WTC11 (cell line): ENCODE results near the gene AGBL1. TPM values are rescaled to one million over a fixed set of nuclear protein-coding genes. Genes with fewer than 3 reads are reported as not detected.

ENCODE experiments used
- ATAC-seq: fragments of 200-7000 bp; cut with Tn5 transposase; 2 replicates; pipeline ENCODE4 v1.10.0; 2021; ENCODE audit warnings: mild to moderate bottlenecking, moderate library complexity
- CTCF ChIA-PET: fragments of 300-600 bp; sonication (Branson Sonifier 250); formaldehyde crosslinking; loops from one replicate; lab custom pipeline; 2021; ENCODE audit warnings: antibody characterized with exemption; lab: Charles Lee
- POLR2A ChIA-PET: fragments of 350-600 bp; sonication (Branson Sonifier 250); formaldehyde crosslinking; loops from one replicate; lab custom pipeline; 2021; ENCODE audit warnings: antibody characterized with exemption; lab: Charles Lee
- DNase-seq: peaks from one replicate; pipeline ENCODE4 v3.0.0; 2021; ENCODE audit warnings: low spot score
- H3K27ac Mint-ChIP-seq: 2 replicates; pipeline ENCODE4 v1.8.0; 2021; ENCODE audit warnings: mixed read lengths
- H3K27me3 Mint-ChIP-seq: 2 replicates; pipeline ENCODE4 v1.8.0; 2021; ENCODE audit warnings: low read depth, mild to moderate bottlenecking, moderate library complexity, mixed read lengths
- H3K36me3 Mint-ChIP-seq: 2 replicates; pipeline ENCODE4 v1.8.0; 2021; ENCODE audit warnings: mixed read lengths
- H3K4me1 Mint-ChIP-seq: 2 replicates; pipeline ENCODE4 v1.8.0; 2022; ENCODE audit warnings: mixed read lengths
- H3K4me3 Mint-ChIP-seq: 2 replicates; pipeline ENCODE4 v1.8.0; 2021; ENCODE audit warnings: mild to moderate bottlenecking, moderate library complexity, mixed read lengths
- H3K9me3 Mint-ChIP-seq: 2 replicates; pipeline ENCODE4 v1.8.0; 2021; ENCODE audit warnings: mixed read lengths
- ATF1 ChIP-seq: sonication (generic); formaldehyde crosslinking; IDR thresholded peaks from 2 replicates; pipeline ENCODE4 v1.8.1; 2023; ENCODE audit warnings: mild to moderate bottlenecking, moderate library complexity, missing genetic modification reagents
- CBFB ChIP-seq: sonication (generic); formaldehyde crosslinking; IDR thresholded peaks from 2 replicates; pipeline ENCODE4 v1.8.1; 2022; ENCODE audit warnings: mild to moderate bottlenecking, low read depth, missing genetic modification reagents
- CDX4 ChIP-seq: fragments of 250-450 bp; sonication (Bioruptor Pico); IDR thresholded peaks from 2 replicates; pipeline ENCODE4 v1.9.0; 2021; ENCODE audit warnings: moderate library complexity, mild to moderate bottlenecking, inconsistent platforms, borderline replicate concordance
- ELF4 ChIP-seq: sonication (generic); formaldehyde crosslinking; IDR thresholded peaks from 2 replicates; pipeline ENCODE4 v1.8.1; 2022; ENCODE audit warnings: low read depth, mild to moderate bottlenecking, moderate library complexity, missing genetic modification reagents
- EMX1 ChIP-seq: fragments of 250-450 bp; sonication (Bioruptor Pico); IDR thresholded peaks from 2 replicates; pipeline ENCODE4 v1.8.0; 2021; ENCODE audit warnings: mild to moderate bottlenecking
- ETV6 ChIP-seq: sonication (generic); formaldehyde crosslinking; IDR thresholded peaks from 2 replicates; pipeline ENCODE4 v1.8.1; 2022; ENCODE audit warnings: mild to moderate bottlenecking, missing genetic modification reagents
- GRHL2 ChIP-seq: fragments of 250-450 bp; sonication (Bioruptor Pico); IDR thresholded peaks from 2 replicates; pipeline ENCODE4 v1.8.0; 2022; ENCODE audit warnings: mild to moderate bottlenecking, moderate library complexity; ENCODE audit not compliant: insufficient replicate concordance, severe bottlenecking
- GTF2I ChIP-seq: fragments of 250-450 bp; sonication (Bioruptor Pico); conservative IDR thresholded peaks from 2 replicates; pipeline ENCODE4 v1.4.0; 2021; ENCODE audit warnings: mild to moderate bottlenecking
- IRF2 ChIP-seq: sonication (generic); formaldehyde crosslinking; IDR thresholded peaks from 2 replicates; pipeline ENCODE4 v1.8.0; 2022; ENCODE audit warnings: low read depth, missing genetic modification reagents, borderline replicate concordance
- JAZF1 ChIP-seq: fragments of 250-450 bp; sonication (Bioruptor Pico); IDR thresholded peaks from 2 replicates; pipeline ENCODE4 v1.9.0; 2021; ENCODE audit warnings: moderate library complexity, mild to moderate bottlenecking, inconsistent platforms
- MAX ChIP-seq: sonication (generic); formaldehyde crosslinking; IDR thresholded peaks from 2 replicates; pipeline ENCODE4 v1.8.0; 2022; ENCODE audit warnings: mild to moderate bottlenecking, missing genetic modification reagents
- SMAD4 ChIP-seq: sonication (generic); formaldehyde crosslinking; IDR thresholded peaks from 2 replicates; pipeline ENCODE4 v1.8.0; 2022; ENCODE audit warnings: mild to moderate bottlenecking, missing genetic modification reagents
- SOX15 ChIP-seq: fragments of 250-450 bp; sonication (Bioruptor Pico); IDR thresholded peaks from 2 replicates; pipeline ENCODE4 v1.9.0; 2021; ENCODE audit warnings: mild to moderate bottlenecking
- TEAD1 ChIP-seq: sonication (generic); formaldehyde crosslinking; IDR thresholded peaks from 2 replicates; pipeline ENCODE4 v1.8.0; 2022; ENCODE audit warnings: mild to moderate bottlenecking, missing genetic modification reagents
- ZBTB43 ChIP-seq: sonication (generic); formaldehyde crosslinking; IDR thresholded peaks from 2 replicates; pipeline ENCODE4 v1.8.1; 2023; ENCODE audit warnings: mild to moderate bottlenecking, missing genetic modification reagents
- ZNF121 ChIP-seq: sonication (generic); formaldehyde crosslinking; IDR thresholded peaks from 2 replicates; pipeline ENCODE4 v1.8.0; 2023; ENCODE audit warnings: missing genetic modification reagents
- ZNF138 ChIP-seq: sonication (generic); formaldehyde crosslinking; conservative IDR thresholded peaks from 2 replicates; pipeline ENCODE4 v1.8.1; 2022; ENCODE audit warnings: mild to moderate bottlenecking, moderate library complexity, missing genetic modification reagents
- ZNF219 ChIP-seq: sonication (generic); formaldehyde crosslinking; IDR thresholded peaks from 2 replicates; pipeline ENCODE4 v1.8.0; 2023; ENCODE audit warnings: missing genetic modification reagents, mild to moderate bottlenecking, borderline replicate concordance
- ZNF396 ChIP-seq: fragments of 250-450 bp; sonication (Bioruptor Pico); IDR thresholded peaks from 2 replicates; pipeline ENCODE4 v1.8.0; 2021; ENCODE audit warnings: mild to moderate bottlenecking, moderate library complexity, borderline replicate concordance
- ZNF671 ChIP-seq: fragments of 250-450 bp; sonication (Bioruptor Pico); IDR thresholded peaks from 2 replicates; pipeline ENCODE4 v1.8.0; 2021; ENCODE audit warnings: mild to moderate bottlenecking
- total RNA-seq: library from RNA; stranded (reverse); gene quantifications from 3 replicates; pipeline ENCODE4 v1.2.3, GENCODE V29; 2021
- TF ChIP-seq, protein P1 (sequence below): fragments of 250-450 bp; sonication (Bioruptor Pico); conservative IDR thresholded peaks from 2 replicates; pipeline ENCODE4 v1.9.0; 2021; ENCODE audit warnings: mild to moderate bottlenecking
- TF ChIP-seq, protein P2 (sequence below): sonication (generic); formaldehyde crosslinking; conservative IDR thresholded peaks from 2 replicates; pipeline ENCODE4 v1.8.1; 2022; ENCODE audit warnings: mild to moderate bottlenecking, missing genetic modification reagents
- TF ChIP-seq, protein P3 (sequence below): sonication (generic); formaldehyde crosslinking; IDR thresholded peaks from 2 replicates; pipeline ENCODE4 v1.8.0; 2022; ENCODE audit warnings: missing genetic modification reagents

Gene AGBL1
- total RNA-seq, 1 experiment from 2014 or later = not detected

GRCh38 chr15:86690566-86690965 is 610.9 kb downstream of the AGBL1 start (continued):
- TF ChIP-seq ZNF219 (CRISPR knock-in tag) (no peak), SOX15 (no peak), ZNF121 (no peak), MAX (no peak)
- TF ChIP-seq, protein P1, sequence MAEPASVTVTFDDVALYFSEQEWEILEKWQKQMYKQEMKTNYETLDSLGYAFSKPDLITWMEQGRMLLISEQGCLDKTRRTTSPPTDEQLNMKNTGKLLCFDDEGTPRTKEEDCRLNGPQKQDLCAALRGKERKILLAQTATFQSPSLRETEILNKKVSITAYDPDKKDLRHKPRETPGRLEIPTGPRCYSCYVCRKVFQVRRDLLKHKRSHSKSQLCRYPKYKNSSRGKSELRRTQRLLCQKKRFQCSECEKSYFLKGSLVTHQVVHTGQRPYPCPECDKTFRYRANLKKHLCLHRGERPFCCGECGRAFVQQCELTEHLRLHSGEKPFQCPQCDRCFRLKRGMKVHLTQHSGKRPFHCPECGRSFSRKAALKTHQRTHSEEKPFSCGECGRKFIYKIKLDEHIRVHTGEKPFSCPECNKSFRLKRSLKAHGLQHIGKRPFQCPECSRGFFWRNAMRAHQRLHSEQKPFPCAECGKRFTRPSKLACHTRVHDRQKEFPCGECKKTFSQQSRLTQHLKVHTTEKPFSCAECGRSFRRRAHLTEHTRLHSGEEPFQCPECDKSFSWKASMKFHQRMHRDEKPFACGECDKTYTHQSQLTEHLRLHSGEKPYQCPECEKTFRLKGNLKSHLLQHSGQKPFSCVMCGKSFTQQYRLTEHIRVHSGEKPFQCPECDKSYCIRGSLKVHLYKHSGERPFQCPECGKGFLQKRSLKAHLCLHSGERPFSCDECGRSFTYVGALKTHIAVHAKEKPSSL = no peak
- TF ChIP-seq, protein P2, sequence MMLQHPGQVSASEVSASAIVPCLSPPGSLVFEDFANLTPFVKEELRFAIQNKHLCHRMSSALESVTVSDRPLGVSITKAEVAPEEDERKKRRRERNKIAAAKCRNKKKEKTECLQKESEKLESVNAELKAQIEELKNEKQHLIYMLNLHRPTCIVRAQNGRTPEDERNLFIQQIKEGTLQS = no peak

DNA sequence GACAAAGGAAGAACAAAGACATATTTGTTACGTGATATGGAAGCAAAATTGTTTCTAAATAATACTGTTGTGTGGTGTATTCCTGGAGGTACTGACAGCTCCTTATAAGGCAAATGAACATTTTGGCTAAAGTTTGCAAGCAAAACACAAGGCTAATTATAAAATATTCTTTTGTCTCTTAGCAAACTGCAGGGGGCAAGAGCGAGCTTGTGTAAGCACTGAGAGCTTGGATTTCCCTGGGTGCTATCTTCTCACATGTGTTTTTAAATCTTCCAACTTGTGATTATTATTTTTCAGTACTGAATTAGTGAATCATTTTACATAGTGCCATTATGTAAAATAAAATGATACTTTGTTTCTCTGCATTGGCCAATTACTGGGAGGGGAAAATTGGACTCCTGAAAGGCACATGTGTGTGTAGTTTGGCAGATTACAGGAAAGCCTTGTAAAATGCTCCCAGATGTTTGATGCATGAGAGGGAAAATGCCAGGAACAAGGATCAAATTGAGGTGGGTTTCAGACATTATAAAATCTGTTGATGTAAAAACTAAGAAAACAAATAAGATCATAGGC is 611.5 kb downstream of the AGBL1 start:
- ChIA-PET POLR2A (no interaction called here), CTCF (interaction anchor here (0.7 to 1.8 kb wide), 6 partner anchors 11 to 66 kb away, joined by 3 to 13 read pairs (median 3); no protein-coding TSS in a partner anchor)
- no peak overlapping the region for H3K27ac Mint-ChIP-seq
- H3K27me3 Mint-ChIP-seq = peaks cover 3% of the 10 kb centered on the region; the same call in 1 of the 2 replicates
- H3K4me1 Mint-ChIP-seq = no peaks in the 10 kb centered on the region
- H3K4me3 Mint-ChIP-seq = no peak overlapping the region
- no peak for ATAC-seq
- TF ChIP-seq GTF2I (no peak), ZNF219 (CRISPR knock-in tag) (no peak)
- TF ChIP-seq, all 79 proteins: peak for 0
- Mint-ChIP-seq H3K36me3 (no peaks in the 10 kb centered on the region), H3K9me3 (peaks cover 15% of the 10 kb centered on the region)
- DNase-seq = no peak

GRCh38 chr15:86700864-86701610 is 621.4 kb downstream of the AGBL1 start:
- ChIA-PET CTCF (no interaction called here), POLR2A (no interaction called here)
- Mint-ChIP-seq H3K4me3 (no peak overlapping the region), H3K27me3 (no peaks in the 10 kb centered on the region), H3K27ac (no peak overlapping the region; the same call in 1 of the 2 replicates), H3K4me1 (no peaks in the 10 kb centered on the region), H3K9me3 (peaks cover 14% of the 10 kb centered on the region), H3K36me3 (no peaks in the 10 kb centered on the region)
- DNase-seq (no peak), ATAC-seq (no peak)
- no peak for TF ChIP-seq MAX
- TF ChIP-seq, protein P3, sequence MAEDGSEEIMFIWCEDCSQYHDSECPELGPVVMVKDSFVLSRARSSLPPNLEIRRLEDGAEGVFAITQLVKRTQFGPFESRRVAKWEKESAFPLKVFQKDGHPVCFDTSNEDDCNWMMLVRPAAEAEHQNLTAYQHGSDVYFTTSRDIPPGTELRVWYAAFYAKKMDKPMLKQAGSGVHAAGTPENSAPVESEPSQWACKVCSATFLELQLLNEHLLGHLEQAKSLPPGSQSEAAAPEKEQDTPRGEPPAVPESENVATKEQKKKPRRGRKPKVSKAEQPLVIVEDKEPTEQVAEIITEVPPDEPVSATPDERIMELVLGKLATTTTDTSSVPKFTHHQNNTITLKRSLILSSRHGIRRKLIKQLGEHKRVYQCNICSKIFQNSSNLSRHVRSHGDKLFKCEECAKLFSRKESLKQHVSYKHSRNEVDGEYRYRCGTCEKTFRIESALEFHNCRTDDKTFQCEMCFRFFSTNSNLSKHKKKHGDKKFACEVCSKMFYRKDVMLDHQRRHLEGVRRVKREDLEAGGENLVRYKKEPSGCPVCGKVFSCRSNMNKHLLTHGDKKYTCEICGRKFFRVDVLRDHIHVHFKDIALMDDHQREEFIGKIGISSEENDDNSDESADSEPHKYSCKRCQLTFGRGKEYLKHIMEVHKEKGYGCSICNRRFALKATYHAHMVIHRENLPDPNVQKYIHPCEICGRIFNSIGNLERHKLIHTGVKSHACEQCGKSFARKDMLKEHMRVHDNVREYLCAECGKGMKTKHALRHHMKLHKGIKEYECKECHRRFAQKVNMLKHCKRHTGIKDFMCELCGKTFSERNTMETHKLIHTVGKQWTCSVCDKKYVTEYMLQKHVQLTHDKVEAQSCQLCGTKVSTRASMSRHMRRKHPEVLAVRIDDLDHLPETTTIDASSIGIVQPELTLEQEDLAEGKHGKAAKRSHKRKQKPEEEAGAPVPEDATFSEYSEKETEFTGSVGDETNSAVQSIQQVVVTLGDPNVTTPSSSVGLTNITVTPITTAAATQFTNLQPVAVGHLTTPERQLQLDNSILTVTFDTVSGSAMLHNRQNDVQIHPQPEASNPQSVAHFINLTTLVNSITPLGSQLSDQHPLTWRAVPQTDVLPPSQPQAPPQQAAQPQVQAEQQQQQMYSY (CRISPR knock-in tag) = no peak
- TF ChIP-seq SMAD4 (CRISPR knock-in tag) = no peak
- no peak for TF ChIP-seq IRF2 (CRISPR knock-in tag)
- no peak for TF ChIP-seq ZNF138 (CRISPR knock-in tag)
- TF ChIP-seq CBFB (CRISPR knock-in tag) = no peak
- no peak for TF ChIP-seq ELF4
- no peak for TF ChIP-seq ZNF671
- no peak for TF ChIP-seq GRHL2 (CRISPR knock-in tag)
- no peak for TF ChIP-seq TEAD1 (CRISPR knock-in tag)
- TF ChIP-seq EMX1 (CRISPR knock-in tag) = no peak
- TF ChIP-seq ATF1 (CRISPR knock-in tag) = no peak
- TF ChIP-seq CDX4 = no peak
- no peak for TF ChIP-seq ZBTB43 (CRISPR knock-in tag)
- no peak for TF ChIP-seq ETV6 (CRISPR knock-in tag)
- no peak for TF ChIP-seq JAZF1
- no peak for TF ChIP-seq ZNF396 (CRISPR knock-in tag)
- TF ChIP-seq ZNF219 (CRISPR knock-in tag) = no peak
